NCI-H2081 treated with DMSO at 0.1 percent for 48 hours (cell line): Measurements from ENCODE around the gene PDHX.

Experiments used
- DNase-seq: peaks from one replicate; lab custom pipeline; 2025; lab: John Stamatoyannopoulos, UW

Gene PDHX

DNA sequence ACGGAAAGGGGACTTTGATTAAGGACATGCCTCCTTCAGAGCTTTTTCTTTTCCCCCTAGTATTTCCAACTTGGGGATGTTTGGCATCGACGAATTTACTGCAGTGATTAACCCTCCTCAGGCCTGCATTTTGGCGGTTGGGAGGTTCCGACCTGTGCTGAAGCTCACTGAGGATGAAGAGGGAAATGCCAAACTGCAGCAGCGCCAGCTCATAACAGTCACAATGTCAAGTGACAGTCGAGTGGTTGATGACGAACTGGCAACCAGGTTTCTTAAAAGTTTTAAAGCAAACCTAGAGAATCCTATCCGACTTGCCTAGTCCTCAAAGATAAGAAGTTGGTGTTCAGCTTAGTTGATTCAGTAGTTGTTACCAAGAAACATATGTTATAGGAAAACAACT is 78.4 kb downstream of the PDHX start:
- DNase-seq = no peak

DNA sequence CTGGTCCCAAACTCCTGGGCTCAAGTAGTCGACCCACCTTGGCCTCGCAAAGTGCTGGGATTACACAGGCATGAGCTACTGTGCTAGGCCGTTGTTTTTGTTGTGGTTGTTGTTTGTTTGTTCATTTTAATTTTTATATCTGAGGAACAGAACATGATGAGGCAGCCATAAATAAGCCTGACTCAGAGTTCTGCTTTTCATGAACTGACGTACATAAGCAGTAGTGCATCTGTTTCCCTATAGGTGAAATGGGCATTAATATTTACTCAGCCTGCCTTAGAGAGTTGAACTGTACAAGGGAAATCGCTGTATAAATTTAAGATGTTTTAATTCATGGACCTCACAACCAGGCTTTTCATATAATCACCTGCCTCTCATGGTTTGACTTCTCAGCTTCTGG is 80.5 kb downstream of the PDHX start:
- no peak for DNase-seq

DNA sequence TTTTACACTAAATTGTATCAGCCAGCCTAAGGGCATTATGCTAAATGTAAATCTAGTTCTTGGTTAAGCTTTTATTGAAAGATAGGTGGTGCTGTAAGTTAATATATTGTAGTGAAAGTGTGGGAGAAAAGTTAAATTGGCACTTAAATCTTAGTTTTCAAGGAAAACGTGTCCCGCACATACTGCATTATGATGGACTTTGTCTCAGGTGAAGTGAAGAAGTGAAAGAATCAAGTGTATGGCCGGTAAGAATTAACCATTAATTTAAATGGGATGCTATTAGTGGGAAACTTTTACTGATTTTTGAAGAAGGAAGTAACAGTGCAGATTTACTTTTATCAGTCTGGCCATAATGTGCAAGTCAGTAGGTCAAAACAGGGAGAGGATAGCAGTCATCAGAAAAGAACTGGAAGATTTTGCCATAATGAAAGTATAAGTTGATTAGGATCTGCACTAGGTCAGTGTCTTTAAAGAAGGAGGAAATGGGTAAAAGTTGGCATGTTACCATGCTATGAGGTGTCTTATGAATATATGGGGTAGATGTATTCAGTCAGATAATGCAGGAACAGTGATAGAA is 81.6 kb downstream of the PDHX start:
- no peak for DNase-seq

DNA sequence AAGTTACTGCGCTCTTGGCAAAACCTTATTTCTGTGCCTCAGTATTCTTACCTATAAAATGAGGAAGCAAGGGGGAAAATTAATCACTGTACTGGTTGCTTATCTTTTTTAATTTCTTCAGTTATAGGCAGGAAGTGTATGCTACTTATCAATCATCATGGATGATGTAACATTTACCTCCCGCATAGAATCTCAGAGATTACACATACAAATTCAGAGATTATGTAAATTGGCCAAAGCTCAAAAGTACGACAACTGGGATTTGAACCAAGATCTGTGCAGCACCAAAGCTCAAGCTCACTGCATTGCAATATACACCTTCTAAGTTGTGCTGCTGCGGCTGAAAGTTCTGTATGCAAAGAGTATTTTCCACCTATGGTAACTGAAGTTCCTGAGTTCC is 83.0 kb downstream of the PDHX start:
- no peak for DNase-seq

DNA sequence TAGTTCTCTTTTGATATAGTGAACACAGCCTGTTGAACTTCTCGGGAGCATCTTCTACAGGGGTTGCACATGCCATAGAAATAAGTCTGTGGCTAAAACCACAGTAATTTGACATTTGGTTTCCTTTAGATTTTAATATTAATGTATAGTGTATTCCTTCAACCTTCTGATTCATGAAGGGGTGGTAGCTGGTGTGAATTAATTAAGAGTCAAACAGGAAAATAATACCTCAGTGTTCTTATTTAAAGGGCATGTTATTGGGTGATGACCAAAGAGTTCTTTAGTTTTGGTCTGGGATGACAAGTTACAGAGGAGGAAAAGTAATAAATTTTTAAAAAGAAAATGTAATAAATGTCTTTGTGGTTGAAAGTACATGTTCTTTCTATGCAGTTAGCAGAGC is 86.8 kb downstream of the PDHX start:
- DNase-seq = no peak

DNA sequence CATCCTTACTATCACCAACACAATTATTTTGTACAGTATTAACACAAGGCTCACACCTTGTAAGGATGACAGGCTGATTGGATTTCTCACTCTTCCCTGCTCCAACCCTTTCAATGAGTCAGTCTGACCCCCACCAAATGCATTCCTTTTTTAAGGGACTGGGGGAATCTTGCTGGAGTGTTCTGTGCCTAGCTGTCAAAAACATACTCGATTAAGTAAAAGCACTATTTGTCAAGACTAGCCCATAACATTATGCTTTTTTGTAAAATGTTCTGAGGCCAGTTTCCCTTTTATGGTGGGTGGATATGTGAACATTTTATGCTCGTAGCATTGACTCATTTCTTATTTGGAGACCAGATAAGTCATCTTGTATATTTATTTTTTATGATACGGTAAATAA is 87.2 kb downstream of the PDHX start:
- no peak for DNase-seq

DNA sequence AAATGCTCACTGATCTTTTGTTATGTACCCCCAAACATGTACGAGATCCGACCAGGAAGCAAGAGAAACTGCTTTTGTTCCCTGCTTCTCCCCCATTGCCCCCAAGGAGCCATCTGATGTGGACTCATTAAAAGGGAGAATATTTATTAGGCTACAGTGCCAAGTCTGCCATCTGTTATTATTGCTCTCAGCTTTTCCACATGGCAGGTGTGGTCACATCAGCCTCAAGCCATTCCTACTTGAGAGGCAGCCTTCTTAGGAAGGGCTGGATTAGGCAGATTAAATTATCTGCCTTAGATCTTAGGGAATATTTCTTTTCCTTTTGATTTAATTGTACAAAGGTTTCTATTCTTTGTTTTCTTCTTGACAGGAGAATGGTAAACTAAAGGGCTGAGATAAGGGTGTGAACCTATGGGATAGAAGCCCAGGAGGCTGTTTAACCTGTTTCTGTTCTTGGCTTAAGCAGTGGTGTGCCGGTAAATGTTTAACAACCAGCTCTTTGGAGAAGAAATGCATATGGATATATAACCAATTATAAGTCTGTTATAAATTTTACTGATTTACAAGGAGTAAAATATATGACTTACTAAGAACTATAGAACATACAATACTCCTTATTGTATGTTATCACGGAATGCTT is 88.8 kb downstream of the PDHX start:
- no peak for DNase-seq

DNA sequence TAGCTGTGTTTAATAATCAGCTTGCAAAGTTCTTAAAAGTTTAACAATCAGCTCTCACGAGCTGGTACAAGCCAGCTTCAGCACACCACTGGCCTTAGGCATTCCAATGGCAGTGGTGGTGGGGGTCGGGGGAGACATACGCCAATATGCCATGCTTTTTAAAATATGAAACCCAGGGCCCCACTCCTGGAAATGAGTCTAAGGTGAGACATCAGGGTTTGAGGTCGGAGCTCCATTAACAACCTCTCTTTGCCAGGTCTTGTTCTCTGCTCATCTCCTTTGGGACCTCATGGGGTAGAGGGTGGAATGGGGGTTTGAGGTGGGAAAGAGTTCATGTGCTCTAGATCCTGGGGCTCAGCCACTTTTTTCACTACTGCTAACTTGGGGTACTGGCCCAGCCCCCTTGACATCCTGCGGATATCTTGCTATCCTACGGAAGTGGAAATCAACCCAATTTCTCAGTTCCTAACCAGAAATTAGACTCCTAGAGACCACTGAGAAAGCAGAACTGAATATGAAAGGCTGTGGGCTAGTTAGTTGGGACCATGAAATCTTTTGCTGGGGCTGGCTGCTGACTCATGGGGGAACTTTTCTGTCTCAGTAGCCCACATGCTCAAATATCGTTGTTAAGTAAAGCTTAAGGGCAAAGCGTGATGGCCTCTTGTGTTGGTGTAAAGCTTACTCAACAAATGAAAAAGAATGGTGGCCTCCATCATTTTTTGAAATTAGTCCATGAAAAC is 90.1 kb downstream of the PDHX start:
- DNase-seq = no peak

DNA sequence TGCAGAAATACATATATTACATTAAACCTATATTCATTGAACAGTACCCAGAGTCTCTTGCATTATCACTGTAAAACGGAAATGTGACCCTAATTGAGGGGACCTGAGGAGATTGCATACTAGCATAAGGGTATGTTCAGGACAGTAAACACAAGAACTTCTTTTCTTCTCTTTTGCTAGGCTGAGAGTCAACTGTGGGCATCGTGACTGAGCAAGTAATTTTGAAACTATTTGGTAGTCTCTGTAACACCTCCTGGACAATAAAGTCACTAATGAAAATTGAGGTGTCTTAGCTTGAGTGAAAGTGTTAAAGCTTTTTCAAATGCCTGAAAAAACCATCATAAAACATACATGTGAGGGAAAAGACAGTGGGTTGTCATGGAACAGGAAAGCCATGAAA is 90.9 kb downstream of the PDHX start:
- no peak for DNase-seq

DNA sequence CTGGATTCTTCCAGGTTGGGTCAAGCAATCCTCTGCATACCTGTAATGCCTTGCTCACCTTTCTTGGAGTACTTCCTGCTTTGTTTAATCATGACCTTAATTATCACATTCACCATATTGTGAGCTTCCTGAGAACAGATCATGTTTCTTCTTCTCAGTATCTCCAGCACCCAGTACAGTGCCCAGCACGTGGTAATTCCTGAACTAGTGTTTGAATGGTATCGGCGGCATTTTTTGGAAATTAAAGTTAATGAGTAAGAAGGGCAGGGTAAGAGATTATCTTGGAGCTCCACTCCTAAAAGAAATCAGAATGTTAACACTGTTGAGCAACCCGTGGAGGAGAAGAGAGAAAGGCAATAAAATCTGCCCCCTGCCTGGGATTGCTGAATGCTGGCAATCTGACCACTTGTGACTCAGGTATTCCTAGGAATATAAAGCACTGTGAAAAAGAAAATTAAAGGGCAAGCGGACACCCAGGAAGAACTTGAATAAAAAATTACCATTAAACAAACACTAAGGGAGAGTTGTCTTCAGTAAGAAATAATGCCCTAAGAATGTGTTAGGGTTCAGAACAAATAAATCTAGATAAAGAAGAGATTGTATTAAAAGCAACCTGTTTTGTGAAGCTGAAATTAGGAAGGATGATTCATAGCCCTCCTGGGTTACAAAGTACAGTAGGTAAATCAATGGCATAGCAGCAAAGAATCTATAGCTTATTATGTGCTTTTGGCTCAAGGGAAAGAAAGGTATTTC is 92.9 kb downstream of the PDHX start:
- DNase-seq = peak; percentile 60

DNA sequence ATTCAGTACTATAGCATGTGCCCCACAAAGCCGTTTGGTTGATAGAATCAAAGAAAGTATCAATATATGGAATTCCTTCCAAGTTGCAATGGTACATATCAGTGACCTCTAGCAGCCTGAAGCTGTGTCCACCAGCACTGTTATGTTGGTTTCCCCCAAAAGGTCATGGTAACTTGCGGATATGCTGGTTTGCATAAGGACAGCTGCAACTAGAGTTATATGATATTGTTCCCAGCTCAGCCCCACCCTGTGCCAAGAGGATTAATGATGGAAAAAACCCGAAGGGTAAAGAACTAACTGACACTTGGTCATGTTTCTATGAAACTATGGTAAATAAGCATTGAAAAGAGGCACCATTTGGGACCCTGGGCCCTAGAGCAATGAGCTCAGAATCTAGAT is 93.5 kb downstream of the PDHX start:
- DNase-seq = no peak

DNA sequence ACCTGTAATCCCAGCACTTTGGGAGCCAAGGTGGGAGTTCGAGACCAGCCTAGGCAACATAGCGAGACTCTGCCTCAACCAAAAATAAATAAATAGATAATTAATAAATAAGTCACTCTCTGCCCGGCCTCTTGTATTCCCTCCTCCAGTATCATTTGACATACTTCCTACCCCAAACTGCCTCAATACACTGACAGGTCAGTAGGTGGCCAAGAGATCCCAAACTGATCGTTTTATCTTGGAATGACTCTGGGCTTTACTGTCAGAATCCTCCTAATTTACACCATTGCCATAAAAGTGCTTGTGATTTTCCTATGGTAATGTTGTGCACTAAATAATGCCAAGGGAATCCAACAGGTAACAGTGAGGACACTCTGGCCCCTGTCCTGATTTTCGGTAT is 94.2 kb downstream of the PDHX start:
- DNase-seq = no peak

DNA sequence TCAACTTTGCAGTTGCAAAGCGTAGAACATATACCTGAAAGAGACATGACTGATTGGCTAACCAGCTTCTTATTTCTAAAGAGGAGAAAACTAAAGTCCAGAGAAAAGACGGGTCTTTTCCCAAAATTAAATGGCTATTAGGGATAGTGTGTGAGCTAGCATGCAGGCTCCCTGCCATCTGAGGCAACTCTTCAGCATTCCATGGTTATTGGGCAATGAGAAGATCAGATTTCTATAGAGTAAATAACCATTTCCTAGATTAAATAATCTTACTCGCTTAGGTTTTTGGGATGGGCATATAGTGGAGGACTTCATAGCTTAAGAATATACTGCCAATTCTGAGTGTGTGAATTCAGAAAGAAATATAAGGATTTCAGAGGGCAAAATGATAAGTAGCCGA is 95.0 kb downstream of the PDHX start:
- no peak for DNase-seq

DNA sequence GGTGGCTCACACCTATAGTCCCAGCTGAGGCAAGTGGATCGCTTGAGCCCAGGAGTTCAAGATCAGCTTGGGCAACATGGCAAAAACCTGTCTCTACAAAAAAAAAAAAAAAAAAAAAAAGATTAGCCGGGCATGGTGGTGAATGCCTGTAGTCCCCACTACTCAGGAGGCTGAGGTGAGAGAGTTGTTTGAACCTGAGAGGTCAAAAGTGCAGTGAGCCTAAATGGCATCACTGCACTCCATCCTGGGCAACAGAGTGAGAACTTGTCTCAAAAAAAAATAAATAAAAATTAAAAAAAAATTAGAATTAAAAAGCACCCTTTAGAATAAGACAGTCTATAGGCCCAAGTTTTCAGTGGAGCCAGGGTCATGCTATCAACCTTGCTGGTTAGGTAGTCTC is 95.5 kb downstream of the PDHX start:
- DNase-seq = no peak

DNA sequence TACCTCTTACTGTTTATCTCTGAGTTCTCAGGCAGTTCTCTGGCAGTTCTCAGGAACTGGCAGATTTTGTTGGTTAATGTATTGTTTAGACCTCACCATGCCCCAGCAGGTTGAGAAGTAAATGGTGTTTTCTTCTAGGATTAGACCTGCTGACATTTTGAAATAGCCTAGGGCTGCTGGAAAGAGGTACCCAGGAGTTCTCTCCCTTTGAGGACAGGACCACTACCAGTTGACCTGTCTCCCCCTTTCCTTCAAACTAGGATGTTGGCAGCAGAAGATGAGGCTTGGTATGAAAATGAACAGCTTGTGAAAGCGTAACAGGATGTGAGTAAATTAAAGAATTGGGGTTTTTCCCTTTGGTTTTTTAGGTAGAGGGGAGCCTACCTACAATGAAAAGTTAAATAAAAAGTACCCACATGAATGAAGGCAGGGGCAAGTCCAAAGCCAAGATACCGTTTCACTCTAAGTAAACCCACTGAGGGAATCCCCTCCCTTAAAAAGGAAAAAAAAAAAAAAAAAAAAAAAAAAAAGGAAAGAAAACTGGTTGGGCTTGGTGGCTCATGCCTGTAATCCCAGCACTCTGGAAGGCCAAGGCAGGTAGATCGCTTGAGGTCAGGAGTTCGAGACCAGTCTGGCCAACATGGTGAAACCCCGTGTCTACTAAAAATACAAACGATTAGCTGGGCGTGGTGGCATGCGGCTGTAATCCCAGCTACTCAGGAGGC is 96.2 kb downstream of the PDHX start:
- DNase-seq = no peak

DNA sequence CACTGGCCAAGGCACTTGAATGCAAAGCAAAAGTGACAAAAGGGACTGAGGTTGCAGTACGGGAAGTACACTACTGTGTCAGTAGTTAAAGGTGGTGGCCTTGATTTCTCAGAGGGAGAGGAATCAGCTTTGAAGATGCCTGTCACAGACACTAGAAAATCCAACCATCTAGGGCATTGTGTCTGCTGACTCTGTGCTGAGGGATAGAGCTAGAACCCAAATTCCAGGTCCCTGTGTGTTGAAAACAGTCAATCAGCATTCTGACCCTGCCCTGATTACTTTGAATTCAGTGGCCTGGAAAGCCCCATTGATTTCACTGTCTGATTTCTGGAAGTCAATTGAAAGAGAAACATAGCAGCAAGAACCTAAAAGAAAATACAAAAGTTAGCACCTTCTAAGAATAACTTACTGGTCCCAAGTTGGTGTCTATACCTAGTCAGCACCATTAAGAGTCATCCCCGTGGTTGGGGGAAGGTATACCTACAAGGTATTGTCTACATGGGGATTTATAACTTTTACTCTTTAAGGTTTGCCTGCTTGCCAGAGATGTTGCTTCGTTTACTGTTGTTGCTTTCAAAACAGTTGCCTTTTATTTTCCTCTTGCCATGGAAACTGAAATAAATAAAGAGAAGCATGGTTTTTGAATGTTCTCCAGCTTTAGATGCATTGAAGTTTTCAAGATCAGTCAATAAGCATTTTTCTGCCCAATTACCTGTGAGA is 97.3 kb downstream of the PDHX start:
- DNase-seq = no peak

DNA sequence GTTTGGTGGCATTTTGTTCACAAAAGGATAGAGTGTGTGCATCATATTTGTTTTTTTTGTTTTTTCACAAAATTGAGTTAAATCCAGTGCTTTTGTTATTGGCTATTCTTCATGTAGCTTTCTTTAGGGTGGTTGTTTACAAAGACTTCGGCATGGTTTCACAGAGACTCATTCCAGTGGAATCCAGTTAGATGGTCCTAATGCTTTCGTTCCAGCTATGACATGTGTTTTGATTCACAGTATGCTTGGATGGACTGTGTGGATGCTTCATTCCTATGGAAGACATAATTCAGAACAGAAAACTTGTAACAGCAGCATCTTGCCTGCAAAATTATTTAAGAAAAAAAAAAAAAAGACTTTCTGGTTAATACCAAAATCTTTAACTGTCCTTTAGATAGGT is 97.9 kb downstream of the PDHX start:
- DNase-seq = no peak

DNA sequence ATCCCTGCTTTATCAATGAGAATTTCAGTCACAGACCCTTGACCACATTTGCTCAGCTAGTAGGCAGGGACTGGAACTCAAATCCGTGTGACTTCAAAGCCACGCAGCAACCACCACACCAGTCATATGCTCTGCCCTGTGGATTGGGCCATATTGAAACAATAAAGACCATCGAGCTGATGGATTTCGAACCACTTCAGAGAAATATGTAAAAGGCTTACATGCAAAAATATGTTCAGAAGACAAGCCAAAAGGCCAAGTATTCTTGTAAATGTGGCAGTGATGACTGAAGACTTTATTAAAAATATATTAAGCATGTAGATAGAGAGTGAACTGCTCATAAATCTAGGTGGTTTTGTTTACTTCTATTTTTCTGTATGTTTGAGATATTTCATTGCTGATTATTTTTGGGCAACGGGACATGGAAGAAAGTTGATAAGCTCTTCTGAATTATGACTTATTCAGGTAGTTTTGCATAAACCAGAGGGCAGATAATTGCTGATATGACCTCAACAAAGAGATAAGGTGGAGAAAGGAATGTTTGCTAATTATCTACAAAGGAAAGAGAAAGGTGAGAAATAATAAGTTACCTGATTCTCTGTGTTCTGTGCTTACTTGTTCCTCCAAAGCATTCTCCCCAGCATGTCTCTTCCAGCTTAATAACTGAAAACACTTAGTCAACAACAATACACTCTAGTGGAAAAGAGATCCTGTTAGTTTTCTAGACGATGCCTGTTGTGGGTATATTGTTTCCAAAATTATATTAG is 99.4 kb downstream of the PDHX start:
- no peak for DNase-seq

DNA sequence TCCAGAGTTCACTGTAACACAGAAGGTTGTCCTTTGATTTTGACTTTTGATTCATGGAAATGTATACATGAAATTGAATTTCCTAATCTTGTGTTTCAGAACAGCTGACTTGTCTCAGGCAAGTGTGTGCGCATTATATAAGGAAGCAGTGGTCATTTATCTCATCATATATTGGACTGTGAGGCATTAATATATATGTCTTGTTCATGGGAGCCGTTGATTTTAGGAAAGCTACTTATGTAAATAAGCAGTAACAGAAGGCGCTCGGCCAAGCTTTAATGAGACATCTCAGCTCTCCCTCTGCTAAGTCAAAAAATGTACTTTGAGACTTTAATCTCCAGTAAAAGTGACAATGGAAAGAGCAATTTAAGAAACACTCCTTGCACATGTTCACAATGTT is 100.5 kb downstream of the PDHX start:
- DNase-seq = no peak

DNA sequence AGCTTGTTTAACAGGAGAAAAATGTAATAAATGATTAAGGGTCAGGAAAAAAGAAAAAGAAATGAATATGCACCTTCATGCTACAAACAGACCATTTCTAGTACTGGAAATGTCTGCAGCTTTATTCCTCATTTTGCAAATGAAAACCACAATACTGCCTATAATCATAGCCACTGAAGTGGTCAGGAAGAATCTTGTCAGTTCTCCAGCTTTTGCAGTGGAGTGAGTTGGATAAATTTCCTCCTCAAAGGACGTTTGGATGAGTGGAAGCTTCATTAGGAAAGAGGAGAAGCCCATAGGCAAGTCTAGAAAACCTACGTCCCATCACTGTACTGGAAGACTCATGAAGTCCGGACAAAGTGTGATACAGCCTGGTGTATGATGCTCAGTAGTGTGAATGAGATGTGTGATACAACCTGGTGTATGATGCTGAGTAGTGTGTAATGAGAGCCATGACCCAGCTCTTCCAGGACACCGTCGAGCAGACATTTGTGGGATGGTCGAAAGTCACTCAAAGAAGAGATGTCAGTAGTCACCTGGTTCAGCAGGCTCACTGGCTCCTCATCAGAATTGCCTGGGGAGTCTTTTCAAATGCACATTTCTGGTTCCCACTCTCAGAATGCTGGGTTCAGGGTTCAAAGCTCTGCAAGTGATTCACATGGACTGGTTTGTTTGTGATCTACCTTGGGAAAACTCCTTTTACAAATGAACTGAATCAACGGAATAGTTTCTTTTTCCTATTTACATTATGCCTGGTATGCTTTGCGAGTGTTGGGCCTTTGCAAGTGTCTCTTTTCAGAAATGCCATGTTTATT is 101.3 kb downstream of the PDHX start:
- DNase-seq = no peak
